ENCODE measurements around the gene FADD.
"Not testable (repeated sequence)": the region's sequence is repeated elsewhere in the genome, so short reads cannot be mapped to it uniquely, and the experiment has no call there.

FADD gene

GRCh38 chr11:70201882-70202861 is 924 bp upstream of the FADD start:
- H3K4me3 ChIP-seq (ENCODE audit: low read depth, low read length), result peak overlapping the region; percentile 99
- no peak for DNase-seq (ENCODE audit: low read depth)

DNA sequence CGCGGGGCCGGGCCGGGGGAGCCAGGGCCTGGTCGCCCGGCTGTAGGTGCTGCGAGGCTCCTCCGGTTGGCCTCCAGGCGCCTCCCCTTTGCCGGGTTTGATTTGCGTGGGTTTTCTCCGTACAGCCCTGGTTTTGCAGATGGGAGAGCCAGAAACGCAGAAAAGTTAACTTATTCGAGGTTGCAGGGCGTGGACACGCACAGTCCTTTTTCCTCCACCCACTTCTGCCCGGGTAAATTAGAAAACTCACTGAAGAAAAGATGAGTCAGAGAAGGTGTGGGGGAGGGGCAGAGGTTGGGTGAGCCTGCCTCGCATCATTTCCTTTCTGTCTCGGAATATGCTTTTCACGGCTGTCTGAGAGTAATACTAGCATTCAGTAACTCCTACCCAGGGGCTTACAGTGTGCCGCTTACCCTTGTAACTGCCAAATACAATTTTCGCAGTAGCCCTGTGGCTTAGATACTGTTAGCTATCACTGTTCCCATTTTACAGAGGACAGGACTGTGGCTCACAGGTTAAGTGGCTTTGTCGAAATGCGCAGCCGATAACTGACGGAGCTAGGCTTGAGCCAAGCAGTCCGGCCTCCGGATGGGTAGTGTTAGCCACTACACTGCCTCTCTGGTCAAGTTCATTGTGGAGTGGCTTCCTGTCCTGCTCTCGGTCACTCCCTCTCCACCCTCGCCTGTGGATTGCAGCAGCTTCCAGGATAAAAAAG is 812 bp downstream of the FADD start:
- peak overlapping the region; percentile 99 for H3K4me3 ChIP-seq (ENCODE audit: low read depth, low read length)

GRCh38 chr11:70204466-70204799 is 1.3 kb downstream of the FADD start:
- no peak for DNase-seq (ENCODE audit: low read depth)
- peak overlapping the region; percentile 99 for H3K4me3 ChIP-seq (ENCODE audit: low read depth, low read length)

More for the DNA sequence above, 812 bp downstream of the FADD start:
- peak; percentile 48 for DNase-seq (ENCODE audit: low read depth)

DNA sequence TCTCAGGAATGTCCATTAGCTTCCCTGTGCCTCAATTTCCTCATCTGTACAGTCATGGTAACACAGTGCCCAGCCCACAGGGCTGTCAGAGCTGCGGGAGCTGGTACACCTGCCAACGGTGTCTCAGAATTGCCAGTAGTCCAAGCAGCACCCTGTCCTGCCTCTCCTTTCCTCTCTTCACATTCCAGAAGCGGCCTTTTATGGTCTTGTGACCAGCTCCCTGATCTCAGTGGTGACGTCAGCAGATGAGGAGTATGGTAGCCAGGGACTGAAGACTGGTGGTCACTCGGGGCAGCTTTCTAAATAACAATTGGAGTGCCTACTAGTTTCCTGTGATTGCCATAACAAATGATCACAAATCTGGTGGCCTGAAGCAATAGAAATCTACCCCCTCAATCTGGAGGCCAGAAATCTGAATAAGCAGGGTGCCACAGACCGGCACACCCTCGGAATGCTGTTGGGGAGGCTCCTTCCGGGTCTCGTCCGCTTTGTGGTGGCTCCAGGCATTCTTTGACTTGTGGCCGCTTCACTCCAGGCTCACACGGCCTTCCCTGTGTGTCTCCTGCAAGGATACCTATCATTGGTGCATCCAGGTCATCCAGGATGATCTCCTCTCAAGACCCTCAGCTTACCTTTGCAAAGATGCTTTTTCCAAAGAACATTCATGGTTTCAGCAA is 2.1 kb downstream of the FADD start:
- DNase-seq (ENCODE audit: low read depth), result no peak
- no peak overlapping the region for H3K4me3 ChIP-seq (ENCODE audit: low read depth, low read length)

- DNase-seq (ENCODE audit: low read depth), result no peak
Measured at GRCh38 chr11:70205766-70206165, 2.7 kb downstream of the FADD start.

GRCh38 chr11:70206226-70206981 is 3.3 kb downstream of the FADD start:
- no peak overlapping the region for H3K4me3 ChIP-seq (ENCODE audit: low read depth, low read length)
- no peak for DNase-seq (ENCODE audit: low read depth)

More at GRCh38 chr11:70205766-70206165, 2.7 kb downstream of the FADD start:
- H3K4me3 ChIP-seq (ENCODE audit: low read depth, low read length), result no peak overlapping the region

- DNase-seq (ENCODE audit: low read depth), result no peak
- H3K4me3 ChIP-seq (ENCODE audit: low read depth, low read length), result no peak overlapping the region
Measured at GRCh38 chr11:70206982-70207376, 3.9 kb downstream of the FADD start.

- no peak overlapping the region for H3K4me3 ChIP-seq (ENCODE audit: low read depth, low read length)
- DNase-seq (ENCODE audit: low read depth), result no peak
Measured at GRCh38 chr11:70207531-70208131, 4.5 kb downstream of the FADD start.

DNA sequence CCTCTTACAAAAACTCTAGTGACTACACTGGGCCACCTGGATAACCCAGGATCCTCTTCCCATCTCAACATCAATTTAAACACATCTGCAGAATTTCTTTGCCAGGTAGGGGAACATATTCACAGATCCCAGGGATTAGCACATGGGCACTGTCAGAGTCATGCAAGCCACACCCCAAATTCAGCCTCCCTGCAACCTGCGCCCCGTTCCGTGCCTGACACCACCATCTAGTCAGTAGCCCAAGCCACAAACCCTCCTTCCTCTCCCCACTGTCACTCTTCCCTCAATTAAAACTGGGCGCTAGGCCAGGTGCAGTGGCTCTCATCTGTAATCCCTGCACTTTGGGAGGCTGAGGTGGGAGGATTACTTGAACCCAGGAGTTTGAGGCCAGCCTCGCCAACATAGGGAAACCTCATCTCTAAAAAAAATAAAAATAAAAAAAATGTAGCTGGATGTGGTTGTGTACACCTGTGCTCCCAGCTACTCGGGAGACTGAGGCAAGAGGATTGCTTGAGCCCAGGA is 6.4 kb downstream of the FADD start:
- H3K4me3 ChIP-seq (ENCODE audit: low read depth, low read length), result no peak overlapping the region
- no peak for DNase-seq (ENCODE audit: low read depth)

GRCh38 chr11:70210051-70210501 is 7.0 kb downstream of the FADD start:
- DNase-seq (ENCODE audit: low read depth), result peak; percentile 69

GRCh38 chr11:70210530-70210929 is 7.4 kb downstream of the FADD start:
- no peak for DNase-seq (ENCODE audit: low read depth)
- H3K4me3 ChIP-seq (ENCODE audit: low read depth, low read length), result no peak overlapping the region

More at GRCh38 chr11:70210051-70210501, 7.0 kb downstream of the FADD start:
- H3K4me3 ChIP-seq (ENCODE audit: low read depth, low read length), result no peak overlapping the region

DNA sequence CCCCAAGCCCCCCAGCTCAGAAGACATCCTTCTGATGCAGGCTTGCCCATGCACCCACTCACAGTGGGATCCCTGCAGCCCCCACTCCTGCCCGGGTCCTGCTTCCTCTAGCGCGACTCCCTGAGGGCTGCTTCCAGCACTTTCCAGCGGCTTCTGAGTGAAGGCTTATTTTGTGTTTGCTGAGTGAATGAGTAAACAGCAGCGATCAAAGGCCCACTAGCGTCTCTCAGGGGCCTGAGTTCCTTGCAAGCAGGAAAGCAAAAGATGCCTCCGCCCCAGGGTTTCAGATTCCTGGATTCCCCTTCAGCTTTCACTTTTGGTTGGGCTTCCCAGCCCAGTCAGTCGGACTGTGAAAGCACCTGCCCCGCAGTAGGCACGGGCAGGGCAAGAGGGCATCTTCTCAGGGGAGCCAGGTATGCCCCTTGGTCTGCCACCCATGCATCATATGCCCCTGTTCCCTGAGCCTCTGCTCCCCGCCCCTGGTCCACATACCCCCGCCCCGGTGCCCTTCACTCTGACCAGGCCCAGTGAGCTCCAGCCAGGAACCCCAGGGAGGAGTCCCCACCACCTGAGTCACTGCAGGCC is 9.2 kb downstream of the FADD start:
- H3K4me3 ChIP-seq (ENCODE audit: low read depth, low read length), result no peak overlapping the region

GRCh38 chr11:70217388-70217787 is 14.3 kb downstream of the FADD start:
- H3K4me3 ChIP-seq (ENCODE audit: low read depth, low read length); DNase-seq (ENCODE audit: low read depth): not testable (repeated sequence)

More for the DNA sequence above, 9.2 kb downstream of the FADD start:
- DNase-seq (ENCODE audit: low read depth), result no peak

- not testable (repeated sequence) for DNase-seq (ENCODE audit: low read depth); H3K4me3 ChIP-seq (ENCODE audit: low read depth, low read length)
Measured at GRCh38 chr11:70218076-70218475, 15.0 kb downstream of the FADD start.

GRCh38 chr11:70220136-70220535 is 17.0 kb downstream of the FADD start:
- H3K4me3 ChIP-seq (ENCODE audit: low read depth, low read length), result no peak overlapping the region
- no peak for DNase-seq (ENCODE audit: low read depth)

DNA sequence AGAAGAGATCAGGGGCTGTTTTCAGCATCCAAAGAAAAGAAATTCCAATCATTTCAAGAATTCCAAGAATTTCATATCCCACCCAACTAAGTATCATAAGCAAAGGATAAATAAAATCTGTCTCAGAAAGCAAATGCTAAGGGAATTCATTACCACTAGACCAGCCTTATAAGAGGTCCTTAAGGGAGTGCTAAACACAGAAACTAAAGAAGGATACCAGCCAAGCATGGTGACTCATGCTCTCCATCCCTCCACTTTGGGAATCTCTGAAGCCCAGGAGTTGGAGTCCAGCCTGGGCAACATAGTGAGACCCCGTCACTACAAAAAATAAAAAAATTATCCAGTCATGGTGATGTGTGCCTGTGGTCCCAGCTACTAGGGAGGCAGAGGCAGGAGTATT is 17.8 kb downstream of the FADD start:
- H3K4me3 ChIP-seq (ENCODE audit: low read depth, low read length), result no peak overlapping the region
- no peak for DNase-seq (ENCODE audit: low read depth)

GRCh38 chr11:70225681-70226177 is 22.6 kb downstream of the FADD start:
- DNase-seq (ENCODE audit: low read depth), result no peak
- H3K4me3 ChIP-seq (ENCODE audit: low read depth, low read length), result no peak overlapping the region

DNA sequence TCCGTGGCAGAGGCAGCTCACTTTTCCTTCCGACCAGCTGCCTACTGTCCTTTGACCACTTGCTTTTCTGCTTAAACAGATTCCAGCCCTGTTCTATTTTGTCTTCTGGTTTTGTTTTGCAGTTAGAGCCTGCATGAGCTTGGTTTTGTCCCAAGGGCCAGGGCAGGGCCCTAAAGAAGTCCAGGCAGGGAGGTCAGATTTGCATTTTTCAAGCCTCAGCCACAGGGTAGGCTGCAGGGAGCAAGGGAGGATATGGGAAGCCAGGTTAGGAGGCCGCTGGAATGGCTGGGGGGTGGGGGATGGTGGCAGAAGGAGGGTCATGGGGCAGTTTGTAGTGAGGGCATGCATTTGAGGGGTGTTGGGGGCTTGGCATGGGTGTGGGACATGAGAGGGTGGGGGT is 23.1 kb downstream of the FADD start:
- no peak overlapping the region for H3K4me3 ChIP-seq (ENCODE audit: low read depth, low read length)
- DNase-seq (ENCODE audit: low read depth), result no peak

Data from skeletal muscle cell (primary cell).